ENCODE results near the gene LIMS1.

Gene LIMS1

DNA sequence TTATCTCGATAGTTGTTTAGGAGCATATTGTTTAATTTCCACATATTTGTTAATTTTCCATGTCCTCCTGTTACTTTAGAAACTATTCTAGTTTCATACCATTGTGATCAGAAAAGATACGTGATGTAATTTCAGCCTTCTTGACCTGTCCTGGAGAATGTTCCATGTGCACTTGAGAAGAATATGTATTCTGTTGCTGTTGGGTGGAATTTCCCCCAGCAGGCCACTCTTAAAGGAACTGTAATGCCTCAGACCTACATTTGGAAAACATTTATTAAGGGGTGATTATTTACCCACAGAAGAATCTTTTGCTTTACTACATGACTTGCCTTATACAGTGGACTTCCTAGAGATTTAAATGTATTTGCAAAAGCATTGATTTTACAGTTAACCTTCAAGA is 55.5 kb downstream of the LIMS1 start:
- TF ChIP-seq ZBTB7A (IDR thresholded peaks at IDR 0.05; ENCODE audit: low read depth) (no peak), RAD21 (IDR thresholded peaks at IDR 0.05; ENCODE audit: low read depth) (no peak), TEAD4 (IDR thresholded peaks at IDR 0.05) (no peak), TCF12 (IDR thresholded peaks at IDR 0.05; ENCODE audit: low read depth) (no peak), YY1 (IDR thresholded peaks at IDR 0.05; ENCODE audit: low read depth) (no peak), CEBPB (IDR thresholded peaks at IDR 0.05) (no peak), EP300 (IDR thresholded peaks at IDR 0.05; ENCODE audit: borderline replicate concordance) (no peak)
- TF ChIP-seq, protein P1, sequence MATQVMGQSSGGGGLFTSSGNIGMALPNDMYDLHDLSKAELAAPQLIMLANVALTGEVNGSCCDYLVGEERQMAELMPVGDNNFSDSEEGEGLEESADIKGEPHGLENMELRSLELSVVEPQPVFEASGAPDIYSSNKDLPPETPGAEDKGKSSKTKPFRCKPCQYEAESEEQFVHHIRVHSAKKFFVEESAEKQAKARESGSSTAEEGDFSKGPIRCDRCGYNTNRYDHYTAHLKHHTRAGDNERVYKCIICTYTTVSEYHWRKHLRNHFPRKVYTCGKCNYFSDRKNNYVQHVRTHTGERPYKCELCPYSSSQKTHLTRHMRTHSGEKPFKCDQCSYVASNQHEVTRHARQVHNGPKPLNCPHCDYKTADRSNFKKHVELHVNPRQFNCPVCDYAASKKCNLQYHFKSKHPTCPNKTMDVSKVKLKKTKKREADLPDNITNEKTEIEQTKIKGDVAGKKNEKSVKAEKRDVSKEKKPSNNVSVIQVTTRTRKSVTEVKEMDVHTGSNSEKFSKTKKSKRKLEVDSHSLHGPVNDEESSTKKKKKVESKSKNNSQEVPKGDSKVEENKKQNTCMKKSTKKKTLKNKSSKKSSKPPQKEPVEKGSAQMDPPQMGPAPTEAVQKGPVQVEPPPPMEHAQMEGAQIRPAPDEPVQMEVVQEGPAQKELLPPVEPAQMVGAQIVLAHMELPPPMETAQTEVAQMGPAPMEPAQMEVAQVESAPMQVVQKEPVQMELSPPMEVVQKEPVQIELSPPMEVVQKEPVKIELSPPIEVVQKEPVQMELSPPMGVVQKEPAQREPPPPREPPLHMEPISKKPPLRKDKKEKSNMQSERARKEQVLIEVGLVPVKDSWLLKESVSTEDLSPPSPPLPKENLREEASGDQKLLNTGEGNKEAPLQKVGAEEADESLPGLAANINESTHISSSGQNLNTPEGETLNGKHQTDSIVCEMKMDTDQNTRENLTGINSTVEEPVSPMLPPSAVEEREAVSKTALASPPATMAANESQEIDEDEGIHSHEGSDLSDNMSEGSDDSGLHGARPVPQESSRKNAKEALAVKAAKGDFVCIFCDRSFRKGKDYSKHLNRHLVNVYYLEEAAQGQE (IDR thresholded peaks at IDR 0.05; ENCODE audit: low read depth), result no peak
- TF ChIP-seq, protein P2, sequence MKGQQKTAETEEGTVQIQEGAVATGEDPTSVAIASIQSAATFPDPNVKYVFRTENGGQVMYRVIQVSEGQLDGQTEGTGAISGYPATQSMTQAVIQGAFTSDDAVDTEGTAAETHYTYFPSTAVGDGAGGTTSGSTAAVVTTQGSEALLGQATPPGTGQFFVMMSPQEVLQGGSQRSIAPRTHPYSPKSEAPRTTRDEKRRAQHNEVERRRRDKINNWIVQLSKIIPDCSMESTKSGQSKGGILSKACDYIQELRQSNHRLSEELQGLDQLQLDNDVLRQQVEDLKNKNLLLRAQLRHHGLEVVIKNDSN (IDR thresholded peaks at IDR 0.05), result no peak
- TF ChIP-seq, protein P3, sequence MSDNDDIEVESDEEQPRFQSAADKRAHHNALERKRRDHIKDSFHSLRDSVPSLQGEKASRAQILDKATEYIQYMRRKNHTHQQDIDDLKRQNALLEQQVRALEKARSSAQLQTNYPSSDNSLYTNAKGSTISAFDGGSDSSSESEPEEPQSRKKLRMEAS (IDR thresholded peaks at IDR 0.05), result no peak

DNA sequence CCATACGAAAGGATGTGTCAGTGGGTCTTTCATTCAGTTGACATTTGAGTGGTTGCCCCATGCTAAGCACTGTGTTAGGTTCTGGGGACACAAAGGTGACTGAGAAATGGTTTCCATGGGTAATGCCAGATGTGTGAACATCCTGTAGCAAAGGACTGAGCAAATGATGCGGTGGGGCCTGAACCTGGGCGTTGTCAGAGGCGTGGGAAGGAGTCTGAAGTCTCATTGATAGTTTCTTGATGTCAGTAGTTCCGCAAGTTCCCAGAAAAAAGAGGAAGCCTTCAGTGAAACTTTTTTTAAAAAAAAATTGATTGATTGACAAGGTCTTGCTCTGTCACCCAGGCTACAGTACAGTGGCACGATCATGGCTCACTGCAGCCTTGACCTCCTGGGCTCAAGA is 56.9 kb downstream of the LIMS1 start:
- TF ChIP-seq, protein P2 (IDR thresholded peaks at IDR 0.05), result no peak
- TF ChIP-seq EGR1 (IDR thresholded peaks at IDR 0.05) (no peak), NFIC (IDR thresholded peaks at IDR 0.05) (no peak), CREB1 (IDR thresholded peaks at IDR 0.05; ENCODE audit: low read depth) (no peak), FOXM1 (IDR thresholded peaks at IDR 0.05; ENCODE audit: borderline replicate concordance, low read depth) (no peak), ZBTB7A (IDR thresholded peaks at IDR 0.05; ENCODE audit: low read depth) (no peak), CEBPB (IDR thresholded peaks at IDR 0.05) (no peak), TEAD4 (IDR thresholded peaks at IDR 0.05) (no peak), RAD21 (IDR thresholded peaks at IDR 0.05; ENCODE audit: low read depth) (no peak), YY1 (IDR thresholded peaks at IDR 0.05; ENCODE audit: low read depth) (no peak), EP300 (IDR thresholded peaks at IDR 0.05; ENCODE audit: borderline replicate concordance) (no peak)
- TF ChIP-seq, protein P3 (IDR thresholded peaks at IDR 0.05), result no peak

DNA sequence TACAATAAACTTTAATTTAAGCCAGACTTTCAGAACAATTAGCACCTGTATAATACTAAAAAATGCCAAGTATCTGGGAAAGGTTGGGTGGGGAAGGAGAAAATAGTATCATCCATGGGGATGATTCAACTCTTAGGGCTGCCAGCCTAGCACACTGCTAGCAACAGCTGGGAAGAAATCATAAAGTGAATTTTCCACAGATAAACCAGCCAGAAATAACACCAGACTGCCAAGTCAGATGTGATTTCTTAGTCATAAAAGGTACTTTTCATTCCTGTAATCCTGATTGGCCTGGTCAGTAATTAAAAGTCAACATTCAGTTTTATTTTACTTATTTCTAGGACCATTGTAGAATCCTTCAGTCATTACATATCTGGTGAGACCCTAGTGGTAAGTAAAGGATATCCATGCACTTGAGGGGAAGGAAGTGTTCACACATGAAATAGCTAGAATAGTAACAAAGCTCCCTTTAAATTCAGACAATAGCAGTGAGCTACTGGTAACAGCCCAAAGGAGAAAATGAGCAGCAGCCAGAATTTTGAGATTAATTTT is 59.4 kb downstream of the LIMS1 start:
- TF ChIP-seq TCF12 (IDR thresholded peaks at IDR 0.05; ENCODE audit: low read depth), result 0 out of 2 replicates have a peak, but pooled peaks have one; percentile 48
- TF ChIP-seq TEAD4 (IDR thresholded peaks at IDR 0.05), result 0 out of 2 replicates have a peak, but pooled peaks have one; percentile 49
- peak; percentile 46 for TF ChIP-seq NFIC (IDR thresholded peaks at IDR 0.05)
- TF ChIP-seq, protein P1 (IDR thresholded peaks at IDR 0.05; ENCODE audit: low read depth), result no peak
- peak; percentile 52; the same call in 1 of the 2 replicates for TF ChIP-seq EP300 (IDR thresholded peaks at IDR 0.05; ENCODE audit: borderline replicate concordance)
- no peak for TF ChIP-seq CREB1 (IDR thresholded peaks at IDR 0.05; ENCODE audit: low read depth)

DNA sequence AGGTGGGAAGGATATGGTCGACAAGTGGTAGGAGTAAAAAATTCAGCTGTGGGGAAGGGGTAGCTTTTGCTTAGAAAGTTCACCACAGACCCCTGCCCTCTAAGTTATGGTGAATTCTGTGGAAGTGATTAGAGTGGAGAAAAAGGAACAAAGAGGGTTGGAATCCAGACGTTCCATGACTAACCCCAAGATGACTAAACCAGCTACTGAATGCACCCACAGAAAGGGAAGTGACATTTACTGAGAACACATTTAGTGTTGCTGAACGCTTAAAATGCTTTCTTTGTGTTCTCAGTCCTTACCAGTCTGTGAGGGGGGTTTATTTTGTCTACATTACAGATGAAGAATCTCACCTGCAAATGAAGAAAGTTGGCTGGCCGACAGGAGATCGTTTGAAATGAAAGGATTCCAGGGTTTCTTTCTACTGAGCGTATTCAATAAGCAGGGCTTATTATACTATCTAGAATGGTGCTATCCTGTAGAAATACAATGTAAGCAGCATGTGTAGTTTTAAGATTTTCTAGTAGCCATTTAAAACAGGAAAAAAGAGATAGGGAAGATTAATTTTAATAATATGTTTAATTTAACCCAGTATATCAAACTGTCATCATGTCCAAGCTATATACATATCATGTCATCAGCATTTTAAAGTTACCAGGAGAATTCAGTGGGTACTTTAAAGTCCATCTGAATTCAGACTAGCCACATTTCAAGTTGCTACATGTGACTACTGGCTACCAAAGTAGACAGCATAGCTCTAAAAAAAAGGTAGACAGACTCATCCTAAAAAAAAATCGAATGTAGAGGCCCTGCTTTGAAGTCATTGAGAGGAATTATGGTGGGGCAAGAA is 60.1 kb downstream of the LIMS1 start:
- TF ChIP-seq TEAD4 (IDR thresholded peaks at IDR 0.05) (peak; percentile 76; the same call in 1 of the 2 replicates), CEBPB (IDR thresholded peaks at IDR 0.05) (no peak), YY1 (IDR thresholded peaks at IDR 0.05; ENCODE audit: low read depth) (no peak), NFIC (IDR thresholded peaks at IDR 0.05) (peak; percentile 27; the same call in 1 of the 2 replicates), ZBTB7A (IDR thresholded peaks at IDR 0.05; ENCODE audit: low read depth) (no peak), FOXM1 (IDR thresholded peaks at IDR 0.05; ENCODE audit: borderline replicate concordance, low read depth) (peak; percentile 43; the same call in 1 of the 2 replicates), RAD21 (IDR thresholded peaks at IDR 0.05; ENCODE audit: low read depth) (no peak), CREB1 (IDR thresholded peaks at IDR 0.05; ENCODE audit: low read depth) (no peak), EGR1 (IDR thresholded peaks at IDR 0.05) (no peak), EP300 (IDR thresholded peaks at IDR 0.05; ENCODE audit: borderline replicate concordance) (peak; percentile 85), TCF12 (IDR thresholded peaks at IDR 0.05; ENCODE audit: low read depth) (peak; percentile 48; the same call in 1 of the 2 replicates), TAF1 (IDR thresholded peaks at IDR 0.05; ENCODE audit: low read depth) (no peak)
- TF ChIP-seq, protein P1 (IDR thresholded peaks at IDR 0.05; ENCODE audit: low read depth), result no peak
- TF ChIP-seq, protein P3 (IDR thresholded peaks at IDR 0.05), result no peak
- TF ChIP-seq, protein P2 (IDR thresholded peaks at IDR 0.05), result no peak

Data from Ishikawa (cell line).